Subcutaneous abdominal adipose tissue (tissue), 5 donors: ENCODE results near the gene ITGA2B.
A peak's percentile ranks its signal among the peaks of the same experiment; 100 is the strongest.
"Not testable (repeated sequence)": the region's sequence is repeated elsewhere in the genome, so short reads cannot be mapped to it uniquely, and the experiment has no call there.

Source experiments
- H3K27ac ChIP-seq: one replicate; pipeline ENCODE4 v1.7.0; 2013; ENCODE audit warnings: low read depth, mild to moderate bottlenecking, inconsistent platforms, low read length, moderate library complexity
- H3K27me3 ChIP-seq, 5 donors: one replicate each; pipeline ENCODE4 v1.7.0; 2013; ENCODE audit warnings: low read length in 5 of 5, inconsistent platforms in 1 of 5; ENCODE audit not compliant: control insufficient read depth in 5 of 5, insufficient read depth in 4 of 5
- H3K36me3 ChIP-seq, 5 donors: one replicate each; pipeline ENCODE4 v1.7.0; 2013; ENCODE audit warnings: low read length in 5 of 5; ENCODE audit not compliant: control insufficient read depth in 5 of 5, insufficient read depth in 5 of 5
- H3K4me1 ChIP-seq, 5 donors: one replicate each; pipeline ENCODE4 v1.7.0; 2013; ENCODE audit warnings: low read length in 5 of 5, mild to moderate bottlenecking in 3 of 5, moderate library complexity in 1 of 5; ENCODE audit not compliant: control insufficient read depth in 5 of 5, insufficient read depth in 5 of 5
- H3K4me3 ChIP-seq, 5 donors: one replicate each; pipeline ENCODE4 v1.7.0; 2013; ENCODE audit warnings: low read length in 5 of 5, low read depth in 1 of 5
- H3K9ac ChIP-seq, 5 donors: one replicate each; pipeline ENCODE4 v1.7.0; 2013; ENCODE audit warnings: low read length in 5 of 5, mild to moderate bottlenecking in 4 of 5, moderate library complexity in 3 of 5
- H3K9me3 ChIP-seq, 5 donors: one replicate each; pipeline ENCODE4 v1.7.0; 2013; ENCODE audit warnings: low read length in 5 of 5; ENCODE audit not compliant: control insufficient read depth in 5 of 5
- donor health status: healthy.
- donor health status: healthy.
- donor health status: healthy.
- donor health status: healthy.
- donor health status: healthy.

ITGA2B gene

DNA sequence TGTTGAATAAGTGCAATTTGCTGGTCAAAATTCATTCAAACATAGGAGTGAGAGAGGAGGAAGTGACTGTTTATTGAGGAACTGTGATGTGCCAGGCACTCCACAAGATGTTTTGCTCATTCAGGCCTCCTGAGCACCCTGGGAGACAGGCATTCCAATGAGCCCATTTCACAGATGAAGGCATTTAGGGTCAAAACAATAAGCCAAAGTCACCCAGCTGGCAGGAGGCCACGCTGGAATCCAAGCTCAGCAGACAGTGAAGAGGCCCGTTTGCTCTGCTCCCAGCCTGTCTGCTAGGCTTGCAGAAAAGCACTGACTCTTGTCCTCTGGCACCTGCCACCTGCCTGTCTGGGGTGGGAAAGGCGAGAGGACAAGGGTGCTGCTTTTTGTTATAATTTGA, 54.7 kb downstream of the ITGA2B start:
- Histone ChIP-seq H3K4me1 (peaks cover 3 to 19% (median 6%) of the 10 kb centered on the region in 5 donors), H3K27ac (no peak overlapping the region), H3K36me3 (no peaks in the 10 kb centered on the region), H3K4me3 (no peak overlapping the region), H3K9ac (no peak overlapping the region), H3K9me3 (no peaks in the 10 kb centered on the region), H3K27me3 (peaks cover 0 to 6% (median 0%) of the 10 kb centered on the region in 5 donors)

GRCh38 chr17:44334315-44334714, 55.1 kb downstream of the ITGA2B start:
- H3K27ac ChIP-seq, result no peak overlapping the region
- no peak overlapping the region for H3K9ac ChIP-seq
- H3K4me1 ChIP-seq, result peaks cover 3 to 19% (median 6%) of the 10 kb centered on the region in 5 donors

GRCh38 chr17:44333371-44333770, 56.1 kb downstream of the ITGA2B start:
- H3K36me3 ChIP-seq, result no peaks in the 10 kb centered on the region
- H3K27me3 ChIP-seq, result peaks cover 0 to 4% (median 0%) of the 10 kb centered on the region in 5 donors
- no peak overlapping the region for H3K4me3 ChIP-seq
- peaks cover 3 to 19% (median 6%) of the 10 kb centered on the region in 5 donors for H3K4me1 ChIP-seq
- H3K9me3 ChIP-seq, result no peaks in the 10 kb centered on the region
- no peak overlapping the region for H3K9ac ChIP-seq
- no peak overlapping the region for H3K27ac ChIP-seq

More at GRCh38 chr17:44334315-44334714, 55.1 kb downstream of the ITGA2B start:
- Histone ChIP-seq H3K27me3 (peaks cover 0 to 6% (median 0%) of the 10 kb centered on the region in 5 donors), H3K36me3 (no peaks in the 10 kb centered on the region), H3K4me3 (no peak overlapping the region), H3K9me3 (no peaks in the 10 kb centered on the region)

DNA sequence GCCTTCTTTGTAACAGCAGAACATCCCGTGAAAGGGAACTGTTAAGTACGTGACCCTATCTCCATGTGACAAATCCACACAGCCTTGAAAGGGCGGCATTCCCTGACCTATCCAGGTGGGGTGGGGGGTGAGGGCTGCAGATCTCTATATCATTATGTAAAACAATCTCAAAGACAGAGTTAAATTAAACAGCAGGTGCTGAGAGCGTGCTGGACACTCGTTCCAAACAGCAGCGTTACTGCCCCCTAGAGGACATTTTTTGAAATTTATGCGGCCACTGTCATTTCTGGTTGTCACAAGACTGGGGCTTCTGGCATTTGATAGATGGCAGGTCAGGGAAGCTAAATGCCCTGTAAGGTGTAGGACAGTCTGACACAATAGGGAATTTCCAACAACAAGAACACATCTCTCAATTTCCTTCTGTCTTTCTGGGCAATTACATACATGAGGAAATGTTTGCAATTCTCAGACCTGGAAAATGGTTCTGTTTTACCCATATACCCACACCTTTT, 58.1 kb downstream of the ITGA2B start:
- Histone ChIP-seq H3K36me3 (no peaks in the 10 kb centered on the region), H3K4me1 (peaks cover 4 to 23% (median 13%) of the 10 kb centered on the region in 5 donors), H3K27me3 (peaks cover 0 to 4% (median 0%) of the 10 kb centered on the region in 5 donors), H3K4me3 (no peak overlapping the region), H3K9me3 (no peaks in the 10 kb centered on the region), H3K27ac (no peak overlapping the region), H3K9ac (no peak overlapping the region)

DNA sequence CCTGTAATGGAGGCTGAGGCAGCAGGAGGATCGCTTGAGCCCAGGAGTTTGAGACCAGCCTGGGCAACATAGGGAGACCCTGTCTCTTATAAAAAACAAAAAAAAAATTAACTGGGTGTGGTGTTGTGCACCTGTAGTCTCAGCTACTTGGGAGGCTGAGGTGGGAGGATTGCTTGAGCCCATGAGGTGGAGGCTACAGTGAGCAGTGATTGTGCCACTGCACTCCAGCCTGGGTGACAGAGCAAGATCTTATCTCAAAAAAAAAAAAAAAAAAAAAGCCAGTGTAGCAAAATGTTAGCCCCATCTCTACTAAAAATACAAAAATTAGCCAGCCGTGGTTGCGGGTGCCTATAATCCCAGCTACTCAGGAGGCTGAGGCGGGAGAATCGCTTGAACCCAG, 59.2 kb downstream of the ITGA2B start:
- not testable (repeated sequence) for H3K27ac ChIP-seq, H3K9me3 ChIP-seq, H3K27me3 ChIP-seq, H3K4me3 ChIP-seq, H3K9ac ChIP-seq, H3K36me3 ChIP-seq
- H3K4me1 ChIP-seq, result peaks cover 4 to 28% (median 22%) of the 10 kb centered on the region in 5 donors

DNA sequence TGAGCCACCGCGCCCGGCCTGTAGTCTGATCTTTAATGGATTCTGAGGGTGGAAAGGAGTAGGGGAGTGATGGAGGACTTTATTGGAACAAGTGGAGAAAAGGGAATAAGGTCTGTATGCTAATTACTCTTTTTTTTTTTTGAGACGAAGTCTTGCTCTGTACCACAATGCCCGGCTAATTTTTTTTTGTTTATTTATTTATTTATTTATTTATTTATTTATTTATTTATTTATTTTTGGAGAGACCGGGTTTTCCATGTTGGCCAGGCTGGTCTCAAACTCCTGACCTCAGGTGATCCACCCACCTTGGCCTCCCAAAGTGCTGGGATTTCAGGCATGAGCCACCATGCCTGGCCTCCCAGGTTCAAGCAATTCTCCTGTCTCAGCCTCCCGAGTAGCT, 59.9 kb downstream of the ITGA2B start:
- H3K9me3 ChIP-seq, H3K4me3 ChIP-seq, H3K9ac ChIP-seq, H3K36me3 ChIP-seq, H3K27ac ChIP-seq, H3K27me3 ChIP-seq: not testable (repeated sequence)
- H3K4me1 ChIP-seq, result peaks cover 4 to 34% (median 25%) of the 10 kb centered on the region in 5 donors

DNA sequence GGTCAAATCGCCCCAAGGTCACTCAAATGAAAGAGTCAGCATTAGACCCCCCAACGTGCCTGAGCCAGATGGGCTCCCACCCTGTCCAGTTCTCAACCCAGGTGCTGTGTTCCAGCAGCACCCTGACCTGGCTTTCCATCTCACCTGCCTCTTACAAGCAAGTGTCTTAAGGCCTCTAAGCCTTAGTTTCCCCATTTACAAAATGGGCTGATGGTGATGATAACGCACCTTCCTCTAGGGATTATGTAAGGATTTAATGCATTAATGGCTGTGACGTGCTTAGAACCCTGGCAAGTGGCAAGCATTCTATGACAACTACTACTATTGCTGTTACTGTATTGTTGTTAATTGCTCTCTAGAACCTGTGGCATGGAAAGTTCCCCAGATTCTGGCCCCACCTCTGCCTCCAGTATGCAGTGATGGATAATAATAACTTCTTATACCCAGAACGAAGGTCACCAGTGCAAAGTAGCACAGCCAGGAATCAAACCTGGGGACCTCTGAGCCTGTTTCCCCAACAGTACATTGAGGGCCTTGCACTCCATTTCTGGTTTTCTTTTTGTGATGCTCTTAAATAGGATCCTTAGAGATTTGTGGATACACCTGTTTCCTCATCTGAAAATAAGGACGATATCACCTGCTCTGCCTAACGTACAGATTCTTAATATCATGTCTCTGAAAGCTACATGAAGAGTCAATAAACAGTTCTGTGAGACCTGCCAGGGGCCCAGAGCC, 61.6 kb downstream of the ITGA2B start:
- no peaks in the 10 kb centered on the region for H3K9me3 ChIP-seq
- peaks cover 5 to 38% (median 31%) of the 10 kb centered on the region in 5 donors for H3K4me1 ChIP-seq
- no peak overlapping the region for H3K27ac ChIP-seq

GRCh38 chr17:44326861-44327444, 62.5 kb downstream of the ITGA2B start:
- Histone ChIP-seq H3K27ac (no peak overlapping the region), H3K9ac (no peak overlapping the region)

More for the DNA sequence above, 61.6 kb downstream of the ITGA2B start:
- Histone ChIP-seq H3K4me3 (no peak overlapping the region), H3K27me3 (no peaks in the 10 kb centered on the region), H3K9ac (no peak overlapping the region), H3K36me3 (no peaks in the 10 kb centered on the region)

GRCh38 chr17:44324571-44325275, 64.7 kb downstream of the ITGA2B start, which contains the start of gene SLC25A39:
TSS of gene SLC25A39 (minus strand) at chr17:44324823. CDS start at chr17:44323562, 1,261 bp downstream.
- peak within 1 kb of the TSS; percentile 85 for H3K27ac ChIP-seq
- H3K36me3 ChIP-seq, result peaks cover 0 to 28% (median 27%) of the 10 kb centered on the region in 5 donors
- H3K4me1 ChIP-seq, result peaks cover 2 to 33% (median 26%) of the 10 kb centered on the region in 5 donors
- H3K9ac ChIP-seq, result peak within 1 kb of the TSS in 4 of 5 donors; percentile 86 to 92 (median 90)
- H3K27me3 ChIP-seq, result no peaks in the 10 kb centered on the region
- H3K9me3 ChIP-seq, result no peaks in the 10 kb centered on the region
- H3K4me3 ChIP-seq, result peak within 1 kb of the TSS; percentile 71 to 92 (median 88)

More at GRCh38 chr17:44326861-44327444, 62.5 kb downstream of the ITGA2B start:
- no peaks in the 10 kb centered on the region for H3K9me3 ChIP-seq
- peaks cover 0 to 6% (median 5%) of the 10 kb centered on the region in 5 donors for H3K36me3 ChIP-seq
- peaks cover 5 to 39% (median 31%) of the 10 kb centered on the region in 5 donors for H3K4me1 ChIP-seq
- peak overlapping the region in 4 of 5 donors; percentile 10 to 55 (median 40) for H3K4me3 ChIP-seq
- H3K27me3 ChIP-seq, result no peaks in the 10 kb centered on the region
